GM18502 (cell line): ENCODE measurements around the gene CHCHD3.

Experiments used
- ATAC-seq: cut with Tn5 transposase; IDR thresholded peaks from one replicate; pipeline ENCODE4 v1.9.1; 2021; ENCODE audit warnings: mild to moderate bottlenecking; ENCODE audit not compliant: unreplicated experiment, poor library complexity

Gene CHCHD3

DNA sequence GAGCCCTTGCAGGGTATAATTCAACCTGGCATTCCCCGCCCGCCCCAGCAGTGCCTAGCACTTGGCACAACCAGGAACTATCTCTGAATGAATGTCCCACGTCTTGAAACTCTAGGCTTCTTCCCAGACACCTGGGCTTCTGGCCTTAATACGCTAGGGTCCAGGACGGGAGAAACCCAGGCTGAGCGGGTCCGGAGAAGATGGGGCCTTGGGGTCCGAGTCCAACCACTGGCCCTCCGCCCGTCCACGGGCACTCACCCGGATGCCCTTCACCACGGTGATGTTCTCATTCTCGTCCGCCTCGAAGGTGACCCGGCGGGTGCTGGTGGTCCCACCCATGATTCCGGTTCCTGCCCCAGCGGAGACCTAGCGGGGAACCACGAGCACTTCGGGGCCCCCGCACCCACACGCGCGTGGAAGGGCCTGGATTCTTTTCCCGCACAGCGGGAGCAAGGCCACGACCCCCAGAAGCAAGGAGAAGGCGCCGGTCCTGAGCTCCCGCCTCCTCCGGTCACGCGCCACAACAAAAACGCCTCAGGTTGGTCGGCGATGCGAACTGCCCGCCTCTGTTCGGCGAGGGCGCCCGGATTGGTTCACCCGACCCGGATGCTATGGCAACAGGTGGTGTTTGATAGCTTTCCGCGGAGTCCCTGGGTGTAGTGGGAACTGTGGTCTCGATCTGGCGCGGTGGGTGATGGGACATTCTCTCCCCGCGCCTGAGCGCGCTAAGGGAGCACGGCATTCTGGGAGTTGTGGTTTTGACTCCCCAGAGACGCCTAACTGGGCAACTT lies at the start of gene CHCHD3:
Gene CHCHD3 (minus strand): TSS at position 492 of the 791 bp plus-strand sequence. CDS start 153 bp downstream, at position 339.
- peak; percentile 99 for ATAC-seq

DNA sequence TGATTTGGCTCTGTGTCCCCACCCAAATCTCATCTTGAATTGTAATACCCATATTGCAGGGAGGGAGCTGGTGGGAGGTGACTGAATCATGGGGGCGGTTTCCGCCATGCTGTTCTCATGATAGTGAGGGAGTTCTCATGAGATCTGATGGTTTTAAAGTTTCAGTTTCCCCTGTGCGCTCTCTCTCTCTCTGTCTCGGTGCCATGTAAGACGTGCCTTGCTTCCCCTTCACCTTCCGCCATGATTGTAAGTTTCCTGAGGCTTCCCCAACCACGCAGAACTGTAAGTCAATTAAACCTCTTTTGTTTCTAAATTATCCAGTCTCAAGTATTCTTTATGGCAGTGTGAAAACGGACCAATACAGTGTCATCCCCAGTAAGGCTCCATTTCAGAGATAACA lies 48.3 kb upstream of the CHCHD3 start:
- ATAC-seq, result no peak

DNA sequence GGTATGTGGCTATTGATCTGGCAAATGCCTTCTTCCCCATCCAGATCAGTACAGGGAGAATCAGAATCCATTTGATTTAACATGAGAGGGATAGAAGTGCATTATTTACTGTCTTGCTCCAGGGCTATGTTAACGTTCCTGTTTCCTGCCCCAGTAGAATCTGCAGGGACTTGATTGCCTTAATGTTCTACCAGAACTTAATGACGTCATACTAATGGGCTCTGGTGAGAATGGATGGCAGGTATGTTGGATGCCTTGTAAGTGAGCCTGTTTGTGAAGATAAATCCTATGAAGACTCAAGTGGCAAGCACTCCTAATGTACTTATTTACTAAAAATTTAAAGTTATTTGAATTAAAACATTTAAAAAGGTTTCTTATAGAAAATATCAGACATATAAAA lies 44.5 kb upstream of the CHCHD3 start:
- ATAC-seq, result no peak

DNA sequence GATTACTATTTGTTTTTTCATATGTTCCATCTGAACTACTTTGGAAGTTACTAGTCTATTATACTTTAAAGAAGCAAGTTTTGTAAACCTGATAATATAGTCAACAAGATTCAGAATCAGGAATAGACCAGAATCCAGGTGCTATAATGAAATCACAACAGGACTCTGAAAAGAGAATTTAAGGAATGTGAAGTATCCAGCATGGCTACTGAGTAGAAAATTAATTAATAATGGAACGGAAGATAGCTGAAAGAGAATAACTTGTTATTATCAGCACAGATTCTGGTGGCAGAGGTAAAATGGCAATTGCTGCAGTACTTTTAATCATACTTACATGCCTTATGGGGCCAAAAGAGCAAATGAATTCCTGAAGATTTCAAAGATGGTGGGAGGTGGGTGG lies 43.1 kb upstream of the CHCHD3 start:
- no peak for ATAC-seq

DNA sequence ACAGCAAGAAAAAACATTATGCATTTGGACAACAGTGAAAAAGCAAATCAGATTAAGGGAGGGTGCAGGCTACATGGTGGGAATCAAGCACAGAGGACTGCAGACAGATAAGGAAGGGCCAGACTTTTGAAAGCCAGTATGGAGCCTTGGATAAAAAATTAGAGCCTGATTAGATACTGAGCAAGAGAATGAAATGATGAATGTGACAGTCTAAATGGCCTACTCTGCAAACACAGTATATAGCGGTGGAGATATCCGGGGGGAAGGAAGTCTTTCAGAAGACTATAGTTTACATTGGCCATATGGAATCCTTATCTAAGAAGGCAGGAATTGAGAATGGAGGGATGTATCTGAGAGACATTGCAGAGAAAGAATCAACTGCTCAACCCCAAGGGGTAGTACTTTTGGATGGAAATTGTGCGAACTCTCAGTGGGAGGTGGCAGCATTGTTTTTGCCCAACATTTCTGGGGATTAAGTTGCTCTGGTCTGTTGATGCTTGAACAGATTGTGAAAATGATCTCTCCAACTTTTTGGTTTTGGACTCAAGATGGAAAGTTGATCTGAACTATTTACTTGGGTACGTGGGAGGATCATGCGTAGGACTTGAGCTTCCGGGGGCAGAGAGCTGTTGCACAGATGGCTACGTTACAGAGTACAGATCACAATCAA lies 39.4 kb upstream of the CHCHD3 start:
- no peak for ATAC-seq

DNA sequence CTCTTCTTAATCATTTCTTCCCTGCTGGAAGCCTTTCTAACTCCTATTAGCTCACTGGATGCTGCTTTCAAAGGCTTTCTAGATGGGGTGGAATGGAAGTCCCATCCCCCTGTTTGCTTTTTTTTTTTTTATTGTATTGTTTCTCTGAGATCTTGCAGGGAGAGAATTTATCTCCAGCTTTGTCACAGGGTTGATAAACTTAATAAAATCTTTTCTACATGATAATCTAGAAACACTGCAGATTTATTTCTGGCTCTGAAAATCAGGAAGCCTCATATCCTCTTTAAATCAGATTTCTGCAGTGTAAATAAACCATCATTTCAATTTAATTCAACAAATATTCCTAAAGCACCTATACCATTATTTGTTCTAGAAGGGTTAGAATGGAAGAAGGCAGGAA lies 37.2 kb upstream of the CHCHD3 start:
- ATAC-seq, result no peak

DNA sequence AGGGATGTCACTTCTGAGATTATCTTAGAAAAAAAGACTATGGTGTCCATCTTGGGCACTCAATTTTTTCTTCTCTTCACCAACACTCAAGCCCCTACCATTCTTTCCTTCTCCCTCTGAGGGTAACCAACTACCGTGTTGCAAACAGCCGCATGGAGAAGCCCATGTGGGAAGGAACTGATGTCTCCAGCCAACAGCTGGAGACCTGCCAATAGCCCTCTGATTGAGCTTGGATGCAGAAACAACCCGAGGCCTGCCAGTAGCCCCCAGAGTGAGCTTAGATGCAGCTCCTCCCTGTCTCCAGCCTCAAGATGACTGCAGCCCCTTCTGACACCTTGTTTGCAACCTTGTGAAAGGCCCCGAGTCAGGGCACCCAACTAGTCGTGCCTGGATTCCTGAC lies 36.4 kb upstream of the CHCHD3 start:
- ATAC-seq, result no peak

DNA sequence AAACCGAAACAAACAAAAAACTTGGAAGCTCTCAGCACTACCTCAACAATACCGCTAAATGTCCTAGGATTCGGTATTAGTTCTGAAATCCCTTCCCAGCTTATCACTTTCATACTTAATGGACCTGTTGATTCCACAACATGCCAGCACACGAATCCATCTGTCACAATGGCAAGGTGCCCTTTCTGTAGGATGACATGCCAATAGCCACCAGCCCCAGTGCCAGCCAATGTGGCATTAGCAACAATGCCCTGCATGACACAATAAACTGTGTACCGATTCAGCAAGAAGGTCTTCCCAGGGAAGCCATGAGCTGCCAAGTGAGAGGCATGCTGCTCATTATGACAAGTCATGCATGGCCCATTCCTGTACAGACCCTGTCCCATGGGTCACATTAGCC lies 35.6 kb upstream of the CHCHD3 start:
- no peak for ATAC-seq

DNA sequence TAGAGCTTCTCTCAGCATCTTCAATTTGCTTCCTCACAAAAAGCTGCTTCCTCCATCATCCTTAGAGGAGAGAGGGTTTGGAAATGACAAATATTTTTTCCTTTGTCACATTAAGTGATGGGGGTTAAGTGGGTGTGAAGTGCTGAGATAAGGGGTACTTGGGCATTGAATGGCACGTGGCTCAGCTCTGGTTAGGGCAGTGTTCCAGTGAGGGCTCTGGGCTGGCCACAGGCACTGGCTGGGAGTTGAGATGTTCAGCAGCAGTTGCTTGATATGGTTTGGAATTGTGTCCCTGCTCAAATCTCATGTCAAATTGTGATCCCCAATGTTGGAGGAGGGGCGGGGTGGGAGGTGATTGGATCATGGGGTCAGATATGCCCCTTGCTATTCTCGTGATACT lies 33.7 kb upstream of the CHCHD3 start:
- ATAC-seq, result no peak

DNA sequence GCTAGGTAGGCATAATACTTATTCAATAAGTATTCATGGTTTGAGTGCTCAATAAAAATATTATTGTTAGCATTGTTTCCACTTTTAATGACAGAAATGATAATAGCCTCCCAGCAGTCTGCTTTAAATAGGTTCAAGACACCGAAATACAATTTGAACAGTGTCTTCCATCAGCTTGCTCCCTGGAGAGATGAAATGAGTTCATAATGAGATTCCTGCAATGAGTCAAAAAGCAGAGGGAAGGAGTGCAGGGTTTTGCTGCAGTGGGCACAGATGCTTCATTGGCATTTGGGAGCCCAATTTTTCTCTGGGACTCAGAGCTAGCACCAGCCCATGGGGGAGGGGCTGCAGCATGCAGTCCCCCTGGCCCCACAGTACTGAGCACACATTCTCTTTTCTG lies 32.6 kb upstream of the CHCHD3 start:
- no peak for ATAC-seq

DNA sequence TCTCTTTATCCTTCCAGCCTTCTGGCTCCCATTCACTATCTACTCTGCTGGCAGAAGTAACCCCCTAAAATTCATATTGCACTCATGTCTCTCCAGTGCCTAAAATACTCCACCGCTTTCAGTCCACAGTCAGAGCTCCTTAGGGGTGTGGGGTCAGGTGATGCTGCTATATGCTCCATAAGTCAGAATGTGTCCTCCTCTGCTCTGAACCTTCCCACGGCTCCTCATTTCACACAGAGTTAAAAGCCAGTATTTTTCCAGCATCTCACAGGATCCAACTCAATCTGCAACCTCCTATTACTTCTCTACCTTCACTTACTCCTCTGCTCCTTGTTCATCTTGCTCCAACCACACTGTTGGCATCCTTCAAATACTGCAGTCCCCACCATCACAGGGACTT lies 31.1 kb upstream of the CHCHD3 start:
- no peak for ATAC-seq

DNA sequence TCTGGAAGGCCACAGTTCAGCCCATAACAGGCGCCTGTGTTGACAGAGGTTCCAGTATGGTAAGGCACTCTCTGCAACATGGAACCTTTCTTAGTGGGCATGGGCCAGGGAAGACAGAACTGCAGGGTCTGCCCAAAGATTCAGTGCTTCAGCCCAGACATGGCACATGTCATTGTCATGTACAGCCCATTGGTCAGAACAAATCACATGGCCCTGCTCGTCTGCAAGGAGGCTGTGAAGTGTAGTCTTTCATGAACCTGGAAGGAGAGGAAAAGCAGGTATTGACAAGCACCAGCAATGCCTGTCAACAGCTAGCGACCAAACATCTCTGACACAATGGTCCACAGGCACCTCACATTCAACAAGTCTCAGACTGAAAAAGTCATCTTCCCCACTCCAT lies 30.4 kb upstream of the CHCHD3 start:
- no peak for ATAC-seq

DNA sequence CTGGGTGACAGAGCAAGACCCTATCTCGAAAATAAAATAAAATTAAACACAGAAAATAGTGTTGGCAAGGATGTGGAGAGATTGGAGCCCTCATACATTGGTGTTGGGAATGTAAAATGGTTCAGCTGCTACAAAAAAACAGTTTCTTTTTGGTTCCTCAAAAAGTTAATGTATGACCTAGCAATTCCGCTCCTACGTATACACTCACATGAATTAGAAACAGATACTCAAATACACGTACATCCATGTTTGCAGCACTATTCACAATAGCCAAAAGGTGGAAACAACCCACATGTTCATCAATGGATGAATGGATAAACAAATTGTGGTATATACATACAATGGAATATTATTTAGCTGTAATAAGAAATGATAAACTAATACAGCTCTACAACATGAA lies 28.4 kb upstream of the CHCHD3 start:
- no peak for ATAC-seq

DNA sequence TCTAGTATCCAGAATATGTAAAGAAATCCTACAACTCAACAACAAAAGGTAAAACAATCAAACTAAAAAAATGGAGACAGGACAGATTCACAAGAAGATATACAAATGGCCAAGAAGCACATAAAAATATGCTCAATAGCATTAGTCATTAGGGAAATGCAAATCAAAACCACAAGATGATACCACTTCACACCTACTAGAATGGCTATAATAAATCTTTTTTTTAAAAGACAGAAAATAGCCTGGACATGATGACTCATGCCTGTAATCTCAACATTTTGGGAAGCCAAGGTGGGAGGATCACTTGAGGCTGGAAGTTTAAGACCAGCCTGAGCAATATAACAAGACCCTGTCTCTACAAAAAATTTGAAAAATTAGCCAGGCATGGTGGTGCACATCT lies 27.9 kb upstream of the CHCHD3 start:
- ATAC-seq, result no peak

DNA sequence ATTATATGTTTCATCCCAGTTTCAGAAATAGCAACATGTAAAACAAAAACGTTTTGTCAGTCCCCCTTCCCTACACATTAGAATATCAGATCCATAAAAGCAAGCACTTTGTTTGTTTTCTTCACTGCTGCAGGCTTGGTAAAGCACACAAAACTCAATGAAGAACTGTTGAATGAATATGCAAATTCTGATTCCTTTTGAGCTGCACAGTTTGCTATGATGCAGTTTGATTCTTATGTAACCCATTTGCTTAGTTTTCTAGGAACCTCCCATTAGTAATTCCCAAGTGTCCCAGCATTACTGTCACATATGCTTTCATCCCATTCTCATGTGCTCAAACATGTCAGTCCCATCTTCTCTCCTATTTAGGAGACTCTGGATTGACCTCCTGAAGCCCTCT lies 26.1 kb upstream of the CHCHD3 start:
- ATAC-seq, result no peak

DNA sequence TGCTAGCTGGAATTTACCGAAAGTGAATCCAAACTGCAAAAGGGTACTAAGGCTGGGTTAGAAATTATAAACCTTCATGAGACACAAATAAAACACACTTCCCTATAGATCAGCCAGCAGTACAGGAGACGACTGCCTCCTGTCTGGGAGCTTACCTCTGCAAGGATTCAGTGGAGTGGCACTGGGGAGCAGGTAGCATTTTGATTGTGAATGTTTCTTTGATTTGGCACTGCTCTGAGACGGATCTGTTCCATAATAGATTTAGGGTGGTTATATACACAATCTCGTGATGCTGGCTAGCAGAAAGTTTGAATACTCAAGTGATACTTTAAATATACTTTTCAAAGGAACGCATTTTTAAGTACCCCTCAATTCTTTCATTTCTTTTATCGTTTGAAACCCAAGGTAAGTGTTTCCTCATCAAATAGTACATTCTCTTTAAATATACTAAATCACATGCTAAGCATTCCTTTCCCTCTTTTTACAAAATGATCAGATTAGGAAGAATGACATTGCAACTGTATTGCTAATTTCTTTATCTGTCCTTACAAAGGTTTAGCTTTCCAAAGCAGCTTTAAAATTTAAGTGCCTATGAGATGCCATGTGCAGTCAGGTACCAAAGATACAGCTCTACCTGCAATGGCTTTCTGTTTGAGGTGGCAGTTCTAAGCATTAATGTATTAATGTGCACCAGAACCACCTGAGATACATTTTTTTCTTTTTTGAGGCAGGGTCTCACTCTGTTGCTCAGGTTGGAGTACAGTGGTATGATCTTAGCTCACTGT lies 20.6 kb upstream of the CHCHD3 start:
- no peak for ATAC-seq

DNA sequence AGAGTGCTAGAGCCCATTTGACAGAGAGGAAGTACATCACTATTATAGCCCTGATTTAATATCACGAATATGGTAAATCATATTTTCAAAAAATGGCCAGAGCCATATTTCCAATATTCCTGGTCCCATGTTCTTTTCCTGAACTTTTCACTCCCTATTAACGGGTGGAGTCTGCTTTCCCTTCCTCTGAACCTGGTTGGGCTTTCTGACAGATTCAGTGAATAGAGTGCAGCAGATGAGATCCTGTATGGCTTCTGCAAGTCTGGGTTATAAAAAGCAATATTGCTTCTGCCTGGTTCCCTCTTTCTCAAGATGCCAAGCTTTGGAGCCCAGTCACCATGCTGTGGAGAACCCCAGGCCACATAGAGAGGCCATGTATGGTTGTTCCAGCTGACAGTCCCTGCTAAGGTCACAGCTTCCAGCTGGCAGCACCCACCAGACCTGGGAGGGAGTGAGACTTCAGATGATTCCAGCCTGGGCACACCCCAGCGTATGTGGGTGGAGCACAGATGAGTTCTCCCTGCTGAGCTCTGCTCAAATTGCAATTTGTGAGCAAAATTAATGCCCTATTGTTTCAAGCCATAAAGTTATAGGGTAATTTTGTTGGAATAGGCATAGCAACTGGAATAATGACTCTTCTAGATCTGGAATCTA lies 17.9 kb upstream of the CHCHD3 start:
- ATAC-seq, result no peak

DNA sequence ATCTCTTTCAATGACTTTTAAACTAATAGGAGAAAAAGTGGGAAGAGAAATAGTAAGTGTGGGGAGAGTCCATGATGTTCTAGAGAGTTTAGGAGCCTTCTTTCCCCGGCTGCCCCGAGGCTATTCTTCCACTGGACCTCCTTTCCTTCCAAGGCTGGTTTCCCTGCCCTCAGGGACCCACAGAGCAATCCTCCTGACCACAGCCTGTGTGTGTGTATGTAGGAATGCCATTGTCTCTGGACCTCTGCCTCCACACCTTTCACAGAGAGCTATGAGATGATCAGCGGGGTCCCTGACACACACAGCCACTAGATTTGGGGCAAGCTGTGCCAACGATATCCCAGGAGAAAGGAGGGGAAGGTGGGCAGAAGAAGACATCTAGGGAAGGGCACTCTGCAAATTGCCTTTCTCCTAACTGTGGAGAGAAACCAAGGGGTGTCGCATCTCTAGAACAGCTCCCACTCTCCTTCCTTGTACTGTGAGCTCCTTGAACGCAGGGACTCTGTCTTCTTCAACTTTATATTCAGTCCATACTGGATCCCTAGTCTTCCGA lies 13.3 kb upstream of the CHCHD3 start:
- ATAC-seq, result no peak

DNA sequence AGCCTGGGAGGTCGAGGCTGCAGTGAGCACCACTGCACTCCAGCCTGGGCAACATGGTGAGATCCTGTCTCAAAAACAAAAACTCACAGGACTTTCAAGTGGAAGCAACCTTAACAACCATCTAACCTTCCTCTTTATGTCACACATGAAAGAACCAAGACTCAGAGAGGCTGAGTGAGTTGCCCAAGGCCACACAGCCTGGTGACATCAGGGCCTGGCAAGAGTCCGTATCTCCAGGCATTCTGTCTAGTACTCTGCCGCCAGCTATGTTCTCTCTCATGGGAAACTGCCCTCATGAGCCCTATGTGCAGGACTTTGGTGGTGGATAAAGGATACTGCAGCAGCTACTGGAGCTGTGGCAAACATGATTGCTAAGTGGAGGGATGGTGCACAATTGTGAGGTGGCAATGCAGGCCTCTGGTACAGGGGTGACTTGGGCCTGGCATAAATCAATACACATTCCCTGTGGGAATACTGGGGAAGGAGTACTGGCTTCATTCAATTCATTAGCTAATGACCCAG lies 10.1 kb upstream of the CHCHD3 start:
- no peak for ATAC-seq

DNA sequence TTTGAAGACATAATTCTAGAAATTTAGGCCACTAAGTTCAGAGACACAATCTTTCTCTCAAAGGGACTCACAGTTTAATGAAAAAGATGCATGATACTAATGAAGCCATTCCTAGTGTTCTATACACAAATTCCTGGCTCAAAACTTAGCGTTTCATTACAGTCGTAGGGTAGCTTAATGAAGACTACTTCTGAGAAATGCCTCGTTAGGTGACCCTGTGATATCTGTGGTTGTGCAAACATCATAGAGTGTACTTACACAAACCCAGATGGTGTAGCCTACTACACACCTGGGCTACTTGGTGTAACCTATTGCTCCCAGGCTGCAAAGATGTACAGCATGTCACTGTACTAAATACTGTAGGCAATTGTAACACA lies 488 bp upstream of the CHCHD3 start:
- ATAC-seq, result peak; percentile 0
